Renal pelvis (tissue), 12 donors: ENCODE results near the gene SPRED3. TPM values are rescaled to one million over a fixed set of nuclear protein-coding genes. Genes with fewer than 3 reads are reported as not detected.
"Not testable (repeated sequence)": the region's sequence is repeated elsewhere in the genome, so short reads cannot be mapped to it uniquely, and the experiment has no call there.

Source experiments
- DNase-seq: peaks from one replicate; pipeline ENCODE4 v3.0.0-alpha.2; 2013
- long read RNA-seq, 16 experiments: transcript quantifications; one replicate each; lab custom pipeline, GENCODE V29; 2026
- polyA plus RNA-seq, 3 donors: library from polyadenylated mRNA; unstranded; fragments of 120-200 nt; gene quantifications; one replicate each; pipeline ENCODE4 v1.2.1, GENCODE V29; 2013; ENCODE audit not compliant: insufficient read length in 3 of 3

The SPRED3 gene
- polyA plus RNA-seq: 1 to 10 TPM; 1.2 to 1.5 (median 1.4) TPM
- long read RNA-seq, donor 1, partial matches to known transcripts: 0 of 1 reads
- long read RNA-seq, donor 1, other reads (novel, unspliced or antisense): 0 of 1 reads
- long read RNA-seq, donor 2, full-length matches to known transcripts: 1 of 1 reads
- long read RNA-seq, donor 2, partial matches to known transcripts: 0 of 1 reads
- long read RNA-seq, donor 2, other reads (novel, unspliced or antisense): 0 of 1 reads
- long read RNA-seq, donor 3: 0 reads
- long read RNA-seq, donor 4: 0 reads
- long read RNA-seq, donor 5: 0 reads
- long read RNA-seq, donor 6: 0 reads
- long read RNA-seq, donor 7: 0 reads
- long read RNA-seq, donor 8: 0 reads
- long read RNA-seq, donor 9: 0 reads
- long read RNA-seq, donor 10, partial matches to known transcripts: 0 of 1 reads
- long read RNA-seq, donor 10, other reads (novel, unspliced or antisense): 0 of 1 reads
- long read RNA-seq, donor 11: 0 reads
- long read RNA-seq, donor 12: 0 reads
- long read RNA-seq, donor 13: 0 reads
- long read RNA-seq, donor 14: 0 reads
- long read RNA-seq, donor 15: 0 reads
- long read RNA-seq, donor 16: 0 reads

DNA sequence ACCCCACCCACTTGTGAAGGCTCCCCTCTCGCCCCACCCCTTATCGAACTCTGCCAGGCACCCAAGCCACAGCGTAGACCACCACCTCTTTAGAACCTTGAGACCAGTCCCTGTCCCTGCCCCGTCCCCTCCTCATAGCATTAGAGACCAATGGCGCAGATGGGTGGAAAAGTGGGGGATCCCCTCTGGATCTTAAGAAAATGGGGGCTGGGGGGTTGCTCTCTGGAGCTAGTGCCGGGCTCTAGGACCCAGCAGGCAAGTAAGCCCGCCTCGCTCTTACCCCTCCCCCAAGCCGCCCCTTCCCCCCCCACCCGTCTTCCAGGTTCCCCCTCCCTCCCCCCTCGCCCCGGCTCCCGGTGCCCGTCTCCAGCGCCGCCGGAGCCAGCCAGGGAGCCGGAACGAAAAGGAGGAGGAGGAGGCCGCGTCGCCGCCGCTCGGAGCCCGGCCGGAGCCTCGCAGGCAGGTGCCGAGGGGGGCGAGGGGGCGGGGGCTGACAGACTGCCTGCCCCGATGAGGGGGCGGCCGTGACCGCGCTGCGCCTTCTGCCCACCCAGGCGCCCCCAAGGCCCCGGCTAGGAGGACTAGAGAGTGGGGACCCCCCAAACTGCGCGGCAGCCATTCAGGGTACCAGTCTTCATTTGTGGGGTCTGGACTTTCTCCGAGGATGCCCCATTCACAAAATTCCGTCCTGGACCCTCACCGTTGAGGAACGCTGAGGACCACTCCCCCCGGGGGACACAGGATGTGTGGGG is at the start of gene SPRED3:
SPRED3 (plus strand) TSS at position 349 of the 752 bp plus-strand sequence. CDS start 1,606 bp downstream, outside the sequence.
- peak; percentile 72 for DNase-seq

DNA sequence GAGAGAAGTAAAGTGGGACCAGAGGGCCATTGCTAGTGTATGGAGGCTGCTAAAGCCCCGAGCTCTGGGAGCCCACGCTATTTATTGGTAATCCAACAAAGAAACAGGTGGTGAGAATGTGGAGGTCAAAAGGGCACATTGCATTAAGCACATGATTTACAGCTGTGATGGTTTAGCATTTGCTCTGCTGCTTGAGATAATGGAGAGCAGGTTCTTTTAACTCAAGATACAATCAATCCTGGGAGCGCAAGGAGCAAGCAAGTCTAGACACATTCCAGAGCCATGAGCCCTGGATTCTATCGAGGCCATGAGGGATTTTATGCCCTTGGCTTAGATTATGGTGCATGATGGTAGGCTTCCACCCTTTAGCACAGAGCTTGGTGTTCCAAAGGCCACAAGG is 49.5 kb upstream of the SPRED3 start:
- not testable (repeated sequence) for DNase-seq

DNA sequence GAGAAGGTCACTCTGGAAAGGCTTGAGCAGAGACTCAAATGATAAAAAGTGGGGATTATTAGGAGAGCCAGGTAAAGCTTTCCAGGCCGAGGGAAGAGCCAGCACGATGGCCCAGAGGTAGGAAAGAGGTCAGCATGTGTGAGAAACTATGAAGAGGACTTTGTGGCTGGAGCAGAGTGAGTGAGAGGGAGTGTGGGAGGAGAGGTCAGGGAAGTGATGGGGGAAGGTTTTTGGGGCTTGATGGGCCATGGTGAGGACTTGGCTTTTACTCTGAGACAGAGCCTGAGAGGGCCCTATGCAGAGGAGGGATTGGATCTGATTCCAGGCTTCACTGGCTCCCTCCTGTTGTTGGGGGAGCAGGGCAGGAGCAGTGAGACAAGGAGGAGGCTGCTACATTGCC is 47.6 kb upstream of the SPRED3 start:
- DNase-seq: no peak

DNA sequence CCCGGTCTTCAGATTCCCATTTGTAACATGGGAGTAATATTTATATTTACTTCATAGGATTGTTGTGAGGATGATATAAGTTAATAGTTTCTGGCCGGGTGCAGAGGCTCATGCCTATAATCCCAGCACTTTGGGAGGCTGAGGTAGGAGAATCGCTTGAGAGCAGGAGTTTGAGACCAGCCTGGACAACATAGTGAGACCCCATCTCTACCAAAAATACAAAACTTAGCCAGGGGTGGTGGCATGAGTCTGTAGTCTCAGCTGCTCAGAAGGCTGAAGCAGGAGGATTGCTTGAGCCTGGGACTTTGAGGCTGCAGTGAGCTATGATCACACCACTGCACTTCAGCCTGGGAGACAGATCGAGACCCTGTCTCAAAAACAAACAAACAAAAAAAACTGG is 41.7 kb upstream of the SPRED3 start:
- no peak for DNase-seq

GRCh38 chr19:38350883-38351282 is 37.6 kb upstream of the SPRED3 start:
- DNase-seq: no peak

DNA sequence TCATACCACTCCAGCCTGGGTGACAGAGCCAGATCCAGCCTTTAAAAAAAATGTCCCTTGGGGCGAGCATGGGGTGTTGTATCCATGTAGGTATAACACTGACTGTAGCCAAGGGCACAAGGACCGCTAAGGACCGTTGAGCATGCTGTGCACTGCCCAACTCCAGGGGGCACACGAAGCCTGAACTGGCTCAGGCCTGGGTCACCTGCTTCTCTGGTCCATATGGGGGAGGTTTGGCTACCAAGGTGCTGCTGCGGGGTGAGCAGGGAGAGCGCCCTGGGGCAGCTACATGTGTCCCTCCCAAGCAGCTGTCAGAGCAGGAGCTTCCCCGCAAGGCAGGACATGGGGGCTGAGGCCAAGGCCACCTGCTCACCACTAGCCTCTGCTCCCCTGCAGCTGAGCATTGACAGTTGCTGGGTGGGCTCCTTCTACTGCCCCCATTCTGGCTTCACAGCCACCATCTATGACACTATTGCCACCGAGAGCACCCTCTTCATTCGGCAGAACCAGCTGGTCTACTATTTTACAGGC is 36.6 kb upstream of the SPRED3 start:
- no peak for DNase-seq

DNA sequence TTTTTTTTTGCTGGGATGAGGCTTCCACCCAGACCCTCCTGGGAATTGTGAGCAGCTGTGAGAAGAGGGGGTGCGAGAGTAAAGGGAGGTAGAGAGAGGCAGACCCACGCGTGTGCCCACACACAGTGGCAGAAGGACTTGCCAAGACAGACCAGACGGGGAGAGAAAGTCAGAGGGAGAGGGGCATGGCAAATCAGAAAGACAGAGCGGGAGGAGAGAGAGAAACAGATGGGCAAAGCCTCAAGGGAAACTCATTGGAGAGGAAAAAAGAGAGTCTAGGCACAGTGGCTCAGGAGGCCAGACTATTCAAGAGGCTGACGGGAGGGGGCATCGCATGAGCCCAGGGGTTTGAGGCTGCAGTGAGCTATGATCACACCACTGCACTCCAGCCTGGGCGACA is 35.9 kb upstream of the SPRED3 start:
- DNase-seq: no peak

GRCh38 chr19:38355728-38356725 is 32.5 kb upstream of the SPRED3 start:
- no peak for DNase-seq

DNA sequence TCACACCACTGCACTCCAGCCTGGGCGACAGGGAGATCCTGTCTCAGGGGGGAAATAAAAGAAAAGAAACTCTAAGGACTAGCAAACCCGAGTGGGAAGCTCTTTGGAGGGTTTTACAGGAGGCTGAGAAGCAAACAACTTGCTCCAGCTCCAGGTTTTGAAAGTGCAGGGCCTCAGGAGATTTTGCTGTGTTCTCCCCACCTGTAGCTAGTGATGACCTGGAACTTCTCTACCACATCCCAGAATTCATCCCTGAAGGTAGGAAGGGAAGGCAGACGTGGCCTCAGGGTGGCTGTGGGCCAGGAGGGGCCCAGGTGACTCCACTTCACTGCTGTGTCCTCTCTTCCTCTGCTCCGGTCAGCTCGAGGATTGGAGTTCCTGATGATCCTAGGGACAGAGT is 30.4 kb upstream of the SPRED3 start:
- no peak for DNase-seq

DNA sequence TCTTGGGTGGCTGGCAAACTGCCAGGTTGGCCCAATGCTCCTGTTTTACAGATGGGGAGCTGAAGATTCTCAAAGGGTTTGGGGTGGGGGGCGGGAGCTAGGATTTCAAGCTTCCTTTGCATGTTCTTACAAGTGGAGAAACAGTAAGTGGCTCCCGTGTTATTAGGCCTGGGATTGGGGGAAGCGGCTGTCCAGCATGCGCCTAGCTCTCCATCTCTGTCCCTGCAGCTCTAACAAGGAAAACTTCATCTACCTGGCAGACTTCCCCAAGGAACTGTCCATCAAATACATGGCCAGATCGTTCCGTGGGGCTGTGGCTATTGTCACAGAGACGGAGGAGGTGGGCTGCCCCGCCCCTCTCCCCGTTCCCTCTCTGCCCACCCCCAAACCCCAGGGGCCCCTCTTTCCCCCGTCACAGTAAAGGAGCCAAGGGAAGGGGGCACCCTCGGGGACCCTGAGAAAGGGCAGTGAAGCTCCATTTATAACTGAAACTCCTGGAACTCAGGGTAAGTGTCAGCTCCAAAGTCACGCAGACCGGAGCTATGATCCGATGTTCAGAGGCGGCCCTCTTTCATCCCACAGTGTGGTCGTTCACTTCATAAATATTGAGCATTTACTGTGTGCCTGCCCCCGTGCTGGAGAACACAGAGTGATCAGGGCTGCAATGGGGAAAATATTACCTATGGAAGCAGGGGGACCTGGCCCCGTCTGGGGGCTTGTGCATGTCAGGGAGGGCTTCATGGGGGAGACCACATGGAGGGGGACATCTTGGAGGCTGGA is 29.1 kb upstream of the SPRED3 start:
- DNase-seq: no peak

- no peak for DNase-seq
Observed at GRCh38 chr19:38360351-38360750, 28.1 kb upstream of the SPRED3 start.

DNA sequence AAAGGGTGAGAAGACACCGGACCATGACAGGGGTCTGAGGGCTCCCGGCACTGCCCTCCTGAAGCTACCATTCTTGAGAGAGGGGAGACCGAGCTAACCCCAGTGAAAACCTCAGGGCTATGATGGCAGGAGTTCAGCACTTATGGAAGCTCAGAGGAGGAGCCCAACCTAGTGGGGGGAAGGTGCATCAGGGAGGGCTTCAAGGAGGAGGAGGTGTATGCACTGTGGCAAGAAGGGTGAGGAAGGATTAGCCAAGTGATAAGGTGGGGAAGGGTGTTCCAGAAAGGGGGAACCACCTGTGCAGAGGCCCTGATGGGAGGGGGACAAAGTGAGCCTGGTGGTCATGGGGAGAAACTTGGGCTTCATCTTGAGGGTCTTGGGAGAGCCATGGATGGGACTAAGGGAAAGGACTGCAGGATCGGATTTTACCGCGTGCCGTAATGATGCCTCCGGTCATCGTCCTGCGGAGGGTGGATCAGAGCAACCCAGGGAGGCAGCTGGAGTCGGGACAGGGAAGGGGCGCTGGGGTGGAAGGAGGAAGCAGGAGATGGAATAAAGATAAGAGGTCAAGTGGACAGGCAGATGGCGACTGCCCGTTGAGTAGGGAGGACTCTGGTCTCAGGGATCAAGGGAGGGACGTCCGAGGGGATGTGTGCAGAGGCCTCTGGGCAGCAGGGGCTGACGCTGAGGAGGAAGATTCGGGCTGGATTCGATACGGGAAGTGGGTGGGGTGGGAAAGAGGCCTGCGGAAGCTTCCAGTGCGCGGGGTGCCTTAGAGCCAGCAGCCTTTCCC is 27.5 kb upstream of the SPRED3 start:
- DNase-seq: no peak

DNA sequence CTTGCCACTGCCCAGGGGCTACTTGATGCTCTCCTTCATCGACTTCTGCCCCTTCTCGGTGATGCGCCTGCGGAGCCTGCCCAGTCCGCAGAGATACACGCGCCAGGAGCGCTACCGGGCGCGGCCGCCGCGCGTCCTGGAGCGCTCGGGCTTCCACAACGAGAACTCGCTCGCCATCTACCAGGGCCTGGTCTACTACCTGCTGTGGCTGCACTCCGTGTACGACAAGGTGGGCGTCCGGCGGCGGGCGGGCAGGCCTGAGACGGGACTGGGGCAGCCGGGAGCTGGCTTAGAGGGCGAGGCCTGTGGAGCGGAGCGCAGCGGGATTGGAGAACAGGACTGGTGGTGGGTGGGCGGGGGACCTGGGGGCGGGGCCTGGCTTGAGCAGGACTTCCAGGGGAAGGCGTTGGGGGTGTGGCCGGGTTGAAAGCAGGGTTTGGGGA is 26.8 kb upstream of the SPRED3 start:
- DNase-seq: peak; percentile 83

DNA sequence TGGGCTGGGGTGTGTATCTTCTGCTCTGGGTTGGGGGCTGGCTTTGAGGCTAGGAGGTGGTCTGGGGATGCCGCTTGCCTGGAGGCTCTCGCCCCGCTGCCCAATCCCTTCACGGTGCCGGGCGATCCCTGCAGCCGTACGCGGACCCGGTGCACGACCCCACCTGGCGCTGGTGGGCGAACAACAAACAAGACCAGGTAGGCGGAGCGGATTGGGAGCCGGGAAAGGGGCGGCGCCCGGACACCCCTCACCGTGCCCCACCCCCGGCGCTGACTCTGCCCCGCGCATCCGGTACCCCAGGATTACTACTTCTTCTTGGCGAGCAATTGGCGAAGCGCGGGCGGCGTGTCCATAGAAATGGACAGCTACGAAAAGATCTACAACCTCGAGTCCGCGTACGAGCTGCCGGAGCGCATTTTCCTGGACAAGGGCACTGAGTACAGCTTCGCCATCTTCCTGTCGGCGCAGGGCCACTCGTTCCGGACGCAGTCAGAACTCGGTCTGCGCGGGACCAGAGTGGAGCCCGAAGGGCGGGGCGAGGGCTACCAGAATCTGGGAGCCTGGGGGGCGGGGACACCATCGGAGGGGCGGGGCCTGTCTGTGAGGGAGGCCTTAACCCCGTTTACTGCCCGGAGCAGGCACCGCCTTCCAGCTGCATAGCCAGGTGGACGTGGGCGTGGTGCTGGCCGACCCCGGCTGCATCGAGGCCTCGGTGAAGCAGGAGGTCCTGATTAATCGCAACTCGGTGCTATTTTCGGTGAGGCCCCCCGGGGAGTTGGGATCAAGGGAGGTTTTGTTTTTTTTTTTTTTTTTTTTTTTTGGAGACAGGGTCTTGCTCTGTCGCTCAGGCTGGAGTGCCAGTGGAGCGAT is 26.2 kb upstream of the SPRED3 start:
- DNase-seq: peak; percentile 57

GRCh38 chr19:38362946-38363688 is 25.4 kb upstream of the SPRED3 start:
- DNase-seq: not testable (repeated sequence)

DNA sequence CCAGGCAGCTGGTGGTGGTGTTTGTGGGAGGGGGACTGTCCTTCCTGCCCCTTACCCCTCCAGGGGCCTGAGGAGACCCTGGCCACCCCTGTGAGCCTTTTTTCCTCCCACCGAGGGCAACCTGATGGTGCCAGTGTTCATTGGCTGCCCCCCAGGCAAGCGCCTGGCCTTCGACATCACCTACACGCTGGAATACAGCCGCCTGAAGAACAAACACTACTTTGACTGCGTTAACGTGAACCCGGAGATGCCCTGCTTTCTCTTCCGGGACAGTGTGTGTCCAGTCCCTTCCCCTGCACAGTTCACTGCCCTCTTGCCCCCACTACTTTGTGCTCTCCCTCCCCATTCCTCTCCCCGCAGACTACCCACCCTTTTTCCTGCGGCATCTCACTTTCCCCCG is 21.5 kb upstream of the SPRED3 start:
- no peak for DNase-seq

GRCh38 chr19:38369584-38369983 is 18.9 kb upstream of the SPRED3 start:
- no peak for DNase-seq

GRCh38 chr19:38370299-38370698 is 18.2 kb upstream of the SPRED3 start:
- DNase-seq: no peak
